GM18505 (cell line): Measurements from ENCODE around the gene SFRP5.

ENCODE experiments used
- ATAC-seq: cut with Tn5 transposase; IDR thresholded peaks from one replicate; pipeline ENCODE4 v1.9.1; 2021; ENCODE audit not compliant: unreplicated experiment
- POLR2A ChIP-seq: IDR thresholded peaks from 4 replicates; pipeline ENCODE4 v1.6.1; 2011; ENCODE audit warnings: borderline replicate concordance; ENCODE audit not compliant: insufficient read depth, insufficient read length; ENCODE audit errors: extremely low read depth

The SFRP5 gene

DNA sequence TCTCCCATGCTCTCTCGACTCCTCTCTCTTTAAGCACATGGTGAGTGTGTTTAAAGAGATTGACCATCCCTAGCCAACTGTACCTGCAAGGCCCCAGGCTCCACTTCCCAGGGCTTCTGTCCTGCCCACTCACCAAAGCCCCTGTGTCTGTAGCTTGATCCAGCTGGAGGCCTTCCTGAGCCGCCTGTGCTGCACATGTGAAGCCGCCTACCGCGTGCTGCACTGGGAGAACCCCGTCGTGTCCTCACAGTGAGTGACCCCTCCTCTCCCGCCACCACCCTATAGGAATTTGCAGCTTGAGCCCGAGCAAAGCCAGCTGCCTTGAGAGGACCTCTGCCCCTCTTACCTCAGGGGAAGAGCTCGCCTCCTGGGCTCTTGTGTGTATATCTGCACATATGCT, 23.7 kb downstream of the SFRP5 start:
- ATAC-seq = no peak
- no peak for TF ChIP-seq POLR2A

DNA sequence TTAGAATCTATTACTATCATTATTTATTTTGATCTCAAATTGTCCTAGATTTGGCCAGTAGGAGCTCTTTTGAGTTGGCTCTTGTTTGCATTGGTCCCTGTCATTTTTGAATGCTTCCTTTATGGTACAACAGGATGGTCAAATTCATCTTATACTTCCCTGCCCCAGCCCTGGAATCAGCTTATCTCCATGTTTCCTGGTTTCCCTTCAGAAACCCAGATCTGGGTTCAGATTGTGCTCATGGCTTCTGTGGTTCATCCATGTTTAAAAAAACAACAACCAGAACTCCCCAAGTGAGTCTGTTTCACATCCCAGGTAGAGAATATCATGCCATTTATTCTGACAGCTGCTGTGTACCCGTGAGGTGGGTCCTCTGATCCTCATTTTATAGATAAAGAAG, 24.2 kb downstream of the SFRP5 start:
- TF ChIP-seq POLR2A = no peak
- ATAC-seq = no peak

DNA sequence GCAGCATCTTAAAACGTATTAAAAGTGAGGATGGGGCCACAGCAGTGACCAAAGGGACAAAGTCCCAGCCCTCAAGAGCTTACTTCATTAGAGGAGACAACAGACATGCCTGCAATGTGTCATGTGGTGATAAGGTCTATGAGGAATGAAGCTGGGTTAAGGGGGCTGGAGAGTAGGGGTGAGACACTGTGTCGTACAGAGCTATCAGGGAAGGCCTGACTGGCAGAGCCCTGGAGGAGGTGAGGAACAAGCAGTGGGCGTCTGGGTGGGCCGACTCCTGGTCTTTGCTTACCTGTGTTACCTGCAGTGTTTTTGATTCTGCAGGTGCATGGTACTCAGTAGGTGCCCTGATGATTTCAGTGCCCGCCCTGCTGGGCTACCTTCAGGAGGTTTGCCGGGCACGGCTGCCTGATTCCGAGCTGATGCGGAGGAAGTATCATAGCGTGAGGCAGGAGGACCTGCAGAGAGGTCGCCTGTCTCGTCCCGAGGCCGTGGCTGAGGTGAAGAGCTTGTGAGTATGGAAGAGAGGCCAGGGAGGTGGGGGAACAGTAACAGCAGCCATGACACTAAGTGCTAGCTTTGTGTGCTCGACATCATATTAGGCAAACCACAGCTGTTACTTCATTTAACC, 27.3 kb downstream of the SFRP5 start:
- ATAC-seq = no peak
- TF ChIP-seq POLR2A = no peak

DNA sequence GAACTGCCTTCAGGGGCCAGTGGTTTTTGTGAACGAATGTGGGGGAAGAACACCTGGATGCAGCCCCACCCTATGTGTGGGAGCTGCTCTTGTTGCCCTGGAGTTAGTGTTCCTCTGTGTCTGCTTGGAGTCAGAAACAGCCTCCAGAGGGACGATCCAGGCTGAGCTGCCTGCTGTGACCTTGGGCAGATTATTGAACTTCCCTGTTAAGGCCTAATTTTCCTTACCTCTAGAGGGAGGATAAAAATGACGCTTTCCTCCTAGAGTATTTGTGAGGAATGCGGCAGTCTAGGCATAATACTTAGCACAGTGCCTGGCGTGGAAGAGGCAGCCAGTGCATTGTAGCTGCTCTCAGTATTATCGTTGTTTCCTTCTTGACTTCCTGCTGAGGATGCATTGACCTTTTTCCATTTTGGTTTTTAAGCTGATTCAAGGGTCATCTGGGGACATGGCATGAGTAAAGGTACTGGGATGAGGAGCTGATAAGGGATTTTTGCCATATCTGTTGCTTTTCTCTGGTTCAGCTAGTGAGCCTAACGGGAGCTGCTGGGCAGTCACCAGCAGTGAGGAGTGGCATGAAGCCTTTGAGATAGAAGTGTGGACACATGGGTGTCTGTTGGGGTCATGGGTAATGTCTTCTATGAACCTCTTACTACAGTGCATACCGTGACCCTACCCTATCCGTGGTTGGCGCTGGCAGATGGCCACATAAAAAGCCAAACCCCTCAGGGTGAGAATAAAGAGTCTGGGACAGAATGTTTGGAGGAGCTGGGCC, 28.4 kb downstream of the SFRP5 start:
- TF ChIP-seq POLR2A = no peak
- ATAC-seq = no peak

DNA sequence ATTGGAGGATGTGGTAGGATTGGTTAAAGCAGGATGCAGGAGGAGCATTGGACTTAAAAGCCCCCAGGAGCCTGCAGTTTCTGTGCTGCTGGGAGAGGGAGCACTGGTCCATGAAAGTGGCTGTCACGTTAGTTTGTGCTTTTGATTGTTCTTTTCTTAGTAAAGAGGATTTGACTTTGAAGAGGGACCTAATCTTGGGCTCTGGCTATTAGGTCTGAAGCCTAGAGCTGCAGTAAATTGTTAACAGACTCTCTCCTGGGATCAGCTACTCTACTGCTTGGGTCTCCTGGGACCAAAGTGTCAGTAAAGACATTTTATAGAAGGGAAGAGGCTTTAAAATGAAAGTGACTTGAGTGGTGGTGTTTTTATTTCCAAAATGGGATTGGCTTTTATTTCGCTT, 31.2 kb downstream of the SFRP5 start:
- no peak for ATAC-seq
- TF ChIP-seq POLR2A = no peak

DNA sequence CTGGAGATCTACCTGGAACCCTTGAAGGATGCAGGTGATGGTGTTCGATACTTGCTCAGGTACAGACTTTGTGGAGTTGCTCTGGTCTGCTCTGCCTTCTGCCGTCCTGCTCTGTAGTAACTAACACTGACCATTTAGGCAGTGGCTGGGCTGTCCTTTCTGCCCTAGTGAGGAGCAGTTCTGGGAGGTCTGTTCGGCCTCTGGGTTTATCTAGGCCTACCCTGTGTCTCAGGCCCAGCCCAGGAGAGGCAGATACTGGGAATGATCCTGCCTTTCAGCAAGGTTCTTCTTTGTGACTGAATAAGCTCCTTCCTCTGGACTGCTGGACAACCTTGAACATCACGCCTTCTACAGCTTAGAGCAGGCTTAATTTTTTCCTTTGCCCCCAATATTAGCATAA, 33.2 kb downstream of the SFRP5 start:
- no peak for ATAC-seq
- TF ChIP-seq POLR2A = no peak

DNA sequence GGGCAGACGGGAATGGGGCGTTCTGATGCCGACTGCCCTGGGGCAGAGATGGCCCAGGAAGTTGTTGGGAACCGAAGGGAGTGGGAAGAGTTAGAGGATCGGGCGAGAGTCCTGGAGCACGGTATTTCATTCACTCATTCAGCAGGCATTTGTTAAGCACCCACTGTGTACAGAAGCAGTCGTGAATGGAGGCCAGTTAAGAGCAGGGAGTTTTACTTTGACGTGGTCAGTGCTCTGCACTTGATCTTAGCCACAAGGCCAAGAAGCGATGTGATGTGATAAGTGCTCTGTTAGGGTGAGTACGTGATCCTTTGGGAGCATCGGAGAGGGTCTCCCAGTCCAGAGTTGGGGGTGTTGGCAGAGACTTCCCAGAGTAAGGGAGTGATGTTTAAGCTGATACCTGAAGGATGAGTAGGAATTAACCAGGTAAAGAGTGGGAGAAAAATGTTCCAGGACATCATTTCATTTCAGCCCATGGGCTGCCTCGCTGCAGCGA, 34.0 kb downstream of the SFRP5 start:
- no peak for ATAC-seq
- no peak for TF ChIP-seq POLR2A

DNA sequence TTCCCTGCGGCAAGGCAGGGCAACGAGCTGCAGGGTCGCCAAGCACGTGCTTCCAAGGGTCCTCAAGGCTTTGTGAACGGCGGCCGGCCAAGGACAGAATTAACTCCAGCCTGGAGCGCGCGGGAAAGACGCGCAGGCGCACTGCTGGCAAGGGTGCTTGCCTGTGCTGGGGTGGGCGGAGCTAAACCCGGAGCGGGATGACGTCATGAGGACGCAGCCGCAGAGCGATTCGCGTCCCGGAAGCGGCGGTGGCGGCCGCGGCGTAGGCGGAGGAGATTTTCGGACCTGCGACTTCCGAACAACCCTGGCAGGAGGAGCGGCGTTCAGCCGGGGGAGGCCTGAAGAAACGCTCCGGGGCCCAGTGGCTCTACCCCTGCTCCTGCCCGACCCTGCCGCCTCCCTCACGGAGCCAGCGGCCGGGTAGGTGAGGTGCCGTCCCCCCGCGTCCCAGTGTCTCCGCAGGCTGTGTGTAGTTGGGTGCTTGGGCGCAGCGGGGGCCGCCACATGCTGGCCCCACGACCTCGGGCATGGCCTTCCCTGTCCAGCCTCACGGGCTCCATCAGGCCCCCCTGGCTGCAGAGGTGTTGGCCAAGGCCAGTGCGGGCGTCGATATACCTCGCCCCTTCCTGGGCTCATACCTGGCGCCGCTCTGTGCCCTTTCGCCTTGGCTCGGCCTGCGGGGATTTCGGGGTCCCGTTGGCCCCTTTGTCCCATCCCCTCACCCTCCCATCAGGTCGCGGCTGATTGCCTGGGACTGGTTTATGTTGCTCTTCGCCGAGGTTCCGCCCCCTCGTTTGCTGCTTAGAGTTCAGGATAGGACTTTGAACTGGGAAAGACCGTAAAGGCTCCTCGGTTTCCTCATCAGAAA, 34.7 kb downstream of the SFRP5 start, which contains the start of gene ZFYVE27:
Gene ZFYVE27 (plus strand): TSS at position 227 of the 868 bp plus-strand sequence. CDS start 1,350 bp downstream, outside the sequence.
- peak; percentile 96 for TF ChIP-seq POLR2A

DNA sequence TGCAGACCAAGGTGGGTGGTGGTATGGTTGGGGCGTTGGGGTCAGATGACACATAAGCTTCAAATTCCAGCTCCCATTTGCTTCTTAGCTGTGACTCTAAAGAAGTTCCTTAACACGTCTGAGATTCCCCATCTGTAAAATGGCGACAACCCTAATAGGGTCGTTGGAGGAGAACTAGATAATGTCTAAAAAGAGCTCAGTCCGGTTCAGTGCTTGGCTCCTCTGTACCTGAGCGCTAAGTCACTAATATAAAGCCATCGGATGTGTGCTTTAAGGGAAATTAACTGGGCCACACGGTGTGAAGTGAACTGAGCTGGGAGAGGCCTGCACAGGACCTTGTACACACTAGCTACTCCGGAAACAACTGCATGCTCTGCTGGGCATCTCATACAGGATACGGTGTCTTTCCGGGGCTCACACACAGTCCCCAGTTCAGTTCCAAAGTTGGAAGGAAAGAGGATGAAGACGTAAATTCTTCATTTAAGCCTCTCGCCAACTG, 35.3 kb downstream of the SFRP5 start:
- peak; percentile 9 for ATAC-seq

More for the DNA sequence above, 34.7 kb downstream of the SFRP5 start, which contains the start of gene ZFYVE27:
- ATAC-seq = peak; percentile 82

DNA sequence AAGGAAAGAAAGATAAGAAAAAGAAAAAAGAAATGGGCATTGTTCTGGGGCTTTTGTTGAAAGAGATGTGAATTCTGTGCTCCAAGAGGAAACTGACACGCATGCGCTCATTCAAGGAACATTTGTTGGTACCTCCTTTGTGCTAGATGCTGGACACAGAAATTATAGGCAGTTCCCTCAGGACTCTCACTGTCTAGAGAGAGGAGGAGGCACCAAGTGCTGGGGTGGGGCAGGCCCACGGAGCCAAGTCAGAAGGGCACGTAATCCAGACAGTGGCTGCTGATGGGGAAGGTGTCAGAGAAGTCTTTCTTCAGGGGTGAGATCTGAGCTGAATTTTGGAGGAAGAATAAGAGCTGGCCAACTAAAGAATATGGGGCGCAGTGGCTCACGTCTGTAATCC, 37.8 kb downstream of the SFRP5 start:
- no peak for ATAC-seq

More for the DNA sequence above, 35.3 kb downstream of the SFRP5 start:
- TF ChIP-seq POLR2A = no peak

DNA sequence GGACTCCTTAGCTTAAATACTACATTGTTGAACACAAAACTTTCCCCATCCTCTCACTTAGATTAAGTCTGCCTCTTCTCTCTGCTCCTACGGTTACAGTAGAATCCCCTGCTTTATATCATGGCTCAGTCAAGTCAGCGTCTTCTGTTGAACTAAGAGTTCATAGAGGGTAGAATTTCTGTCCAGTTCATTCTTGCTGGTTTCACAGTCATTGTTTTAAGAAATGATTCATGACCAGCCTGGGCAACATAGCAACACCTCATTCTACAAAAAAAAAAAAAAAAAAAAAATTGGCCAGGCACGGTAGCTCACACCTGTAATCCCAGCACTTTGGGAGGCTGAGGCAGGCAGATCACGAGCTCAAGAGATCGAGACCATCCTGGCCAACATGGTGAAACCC, 38.5 kb downstream of the SFRP5 start:
- no peak for ATAC-seq
- TF ChIP-seq POLR2A = no peak

More for the DNA sequence above, 37.8 kb downstream of the SFRP5 start:
- no peak for TF ChIP-seq POLR2A

DNA sequence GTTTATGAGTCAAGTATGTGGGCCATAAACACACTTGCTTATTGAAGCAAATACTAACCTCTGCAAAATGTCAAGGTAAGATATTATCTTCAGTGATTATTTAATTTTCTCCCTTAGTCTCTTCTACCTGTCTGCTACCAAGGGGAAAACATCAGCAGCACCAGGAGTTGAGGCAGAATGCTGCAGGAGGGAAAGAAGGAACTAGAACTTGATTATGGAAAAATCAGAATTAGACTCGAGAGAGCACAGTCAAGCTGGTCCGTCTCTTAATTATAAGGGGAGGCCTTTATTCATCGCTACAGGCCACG, 39.8 kb downstream of the SFRP5 start:
- ATAC-seq = no peak
- no peak for TF ChIP-seq POLR2A
